HG02623 (cell line): ENCODE data around the gene ANKRD22.

Experiments used
- ATAC-seq: cut with Tn5 transposase; IDR thresholded peaks from one replicate; pipeline ENCODE4 v1.9.1; 2021; ENCODE audit warnings: moderate library complexity; ENCODE audit not compliant: unreplicated experiment

Gene ANKRD22

GRCh38 chr10:88802523-88803285 is 48.9 kb downstream of the ANKRD22 start, which contains the start of gene LIPM:
LIPM (plus strand) TSS chr10:88802730; CDS start chr10:88802897, 167 bp downstream.
- no peak for ATAC-seq

- ATAC-seq = no peak
These were observed 51.2 kb downstream of the ANKRD22 start for GRCh38 chr10:88800152-88801125.

GRCh38 chr10:88794731-88795130 is 56.9 kb downstream of the ANKRD22 start:
- ATAC-seq = no peak

- ATAC-seq = no peak
These were observed 57.8 kb downstream of the ANKRD22 start for GRCh38 chr10:88793712-88794299.

- no peak for ATAC-seq
These were observed 59.0 kb downstream of the ANKRD22 start for GRCh38 chr10:88792661-88793060.

GRCh38 chr10:88791924-88792323 is 59.7 kb downstream of the ANKRD22 start:
- ATAC-seq = no peak

- ATAC-seq = no peak
These were observed 62.7 kb downstream of the ANKRD22 start for GRCh38 chr10:88788924-88789323.

GRCh38 chr10:88787463-88787862 is 64.2 kb downstream of the ANKRD22 start:
- ATAC-seq = no peak

- ATAC-seq = no peak
These were observed 65.4 kb downstream of the ANKRD22 start for GRCh38 chr10:88786032-88786770.

- ATAC-seq = no peak
These were observed 67.9 kb downstream of the ANKRD22 start for GRCh38 chr10:88783724-88784123.

GRCh38 chr10:88782222-88782621 is 69.4 kb downstream of the ANKRD22 start:
- no peak for ATAC-seq

- no peak for ATAC-seq
These were observed 70.4 kb downstream of the ANKRD22 start for GRCh38 chr10:88781206-88781605.
